ENCODE results near the gene KMT5B.

KMT5B gene

GRCh38 chr11:68257477-68258362, 44.6 kb upstream of the KMT5B start:
- Histone ChIP-seq H2BK120ac (ENCODE audit: low read depth, low read length) (no peak overlapping the region), H2BK5ac (ENCODE audit: low read length) (no peak overlapping the region), H3K9me3 (replicated peaks in 1 of 2; ENCODE audit: control insufficient read depth in 2 of 2, insufficient read depth in 1 of 2, low read depth in 1 of 2, low read length in 2 of 2) (peaks cover 0 to 3% of the 10 kb centered on the region in 2 donors), H3K18ac (ENCODE audit: low read length) (peak overlapping the region; percentile 79), H2BK12ac (ENCODE audit: low read length) (peak overlapping the region; percentile 51), H3K27ac (replicated peaks; ENCODE audit: low read length) (no peak overlapping the region), H3K9ac (ENCODE audit: low read depth, low read length, poor library complexity) (no peak overlapping the region), H3K14ac (ENCODE audit: low read length) (peak overlapping the region; percentile 76), H3K4me3 (ENCODE audit: low read length in 2 of 2) (no peak overlapping the region), H4K8ac (ENCODE audit: low read depth, low read length) (peak overlapping the region; percentile 74), H3K27me3 (ENCODE audit: control insufficient read depth in 3 of 3, insufficient read depth in 3 of 3, low read depth in 1 of 3, low read length in 3 of 3) (peaks cover 0 to 6% (median 2%) of the 10 kb centered on the region in 3 experiments), H4K91ac (ENCODE audit: low read depth, low read length, poor library complexity) (peak overlapping the region; percentile 59), H3K36me3 (replicated peaks in 1 of 2; ENCODE audit: control insufficient read depth in 2 of 2, insufficient read depth in 2 of 2, low read length in 2 of 2) (peaks cover 21 to 24% of the 10 kb centered on the region in 2 donors), H3K4me2 (ENCODE audit: insufficient read depth, low read length, poor library complexity, severe bottlenecking) (no peak overlapping the region), H3K4me1 (ENCODE audit: control insufficient read depth in 2 of 2, insufficient read depth in 1 of 2, low read depth in 1 of 2, low read length in 2 of 2) (peaks cover 8 to 10% of the 10 kb centered on the region in 2 donors), H2AK5ac (ENCODE audit: low read depth, low read length) (peak overlapping the region; percentile 92), H2AFZ (ENCODE audit: low read length) (peak overlapping the region; percentile 91), H2BK15ac (ENCODE audit: low read length) (no peak overlapping the region), H3K23ac (ENCODE audit: low read depth, low read length, poor library complexity) (peak overlapping the region; percentile 34), H3K4ac (ENCODE audit: low read length) (peak overlapping the region; percentile 87), H3K79me1 (ENCODE audit: low read depth, low read length) (no peaks in the 10 kb centered on the region)
- DNase-seq (ENCODE audit: low spot score) = peak; percentile 84
- no CpG with 5 or more reads among the region's 22 CpGs for WGBS, 2 donors (ENCODE audit: extremely low coverage in 2 of 2, insufficient read length in 2 of 2, insufficient replicate concordance in 1 of 2)

GRCh38 chr11:68256331-68256741, 43.2 kb upstream of the KMT5B start:
- Histone ChIP-seq H2BK5ac (ENCODE audit: low read length) (no peak overlapping the region), H3K14ac (ENCODE audit: low read length) (no peak overlapping the region), H2BK15ac (ENCODE audit: low read length) (no peak overlapping the region), H2AFZ (ENCODE audit: low read length) (peak overlapping the region; percentile 91), H3K36me3 (replicated peaks in 1 of 2; ENCODE audit: control insufficient read depth in 2 of 2, insufficient read depth in 2 of 2, low read length in 2 of 2) (peaks cover 9 to 10% of the 10 kb centered on the region in 2 donors), H3K4me1 (ENCODE audit: control insufficient read depth in 2 of 2, insufficient read depth in 1 of 2, low read depth in 1 of 2, low read length in 2 of 2) (peaks cover 8 to 10% of the 10 kb centered on the region in 2 donors), H3K18ac (ENCODE audit: low read length) (peak overlapping the region; percentile 52), H2BK12ac (ENCODE audit: low read length) (no peak overlapping the region), H3K9ac (ENCODE audit: low read depth, low read length, poor library complexity) (peak overlapping the region; percentile 30), H3K9me3 (replicated peaks in 1 of 2; ENCODE audit: control insufficient read depth in 2 of 2, insufficient read depth in 1 of 2, low read depth in 1 of 2, low read length in 2 of 2) (peaks cover 2 to 3% of the 10 kb centered on the region in 2 donors), H3K27ac (replicated peaks; ENCODE audit: low read length) (no peak overlapping the region), H2AK5ac (ENCODE audit: low read depth, low read length) (no peak overlapping the region), H3K23ac (ENCODE audit: low read depth, low read length, poor library complexity) (no peak overlapping the region), H4K8ac (ENCODE audit: low read depth, low read length) (no peak overlapping the region), H2BK120ac (ENCODE audit: low read depth, low read length) (peak overlapping the region; percentile 19), H3K4me2 (ENCODE audit: insufficient read depth, low read length, poor library complexity, severe bottlenecking) (no peak overlapping the region), H3K4me3 (ENCODE audit: low read length in 2 of 2) (no peak overlapping the region), H4K91ac (ENCODE audit: low read depth, low read length, poor library complexity) (no peak overlapping the region), H3K4ac (ENCODE audit: low read length) (no peak overlapping the region), H3K79me1 (ENCODE audit: low read depth, low read length) (no peaks in the 10 kb centered on the region), H3K27me3 (ENCODE audit: control insufficient read depth in 3 of 3, insufficient read depth in 3 of 3, low read depth in 1 of 3, low read length in 3 of 3) (peaks cover 0 to 8% (median 2%) of the 10 kb centered on the region in 3 experiments)
- no peak for DNase-seq (ENCODE audit: low spot score)
- WGBS, 2 donors (ENCODE audit: extremely low coverage in 2 of 2, insufficient read length in 2 of 2, insufficient replicate concordance in 1 of 2) = no CpG with 5 or more reads among the region's 9 CpGs

GRCh38 chr11:68255526-68255925, 42.4 kb upstream of the KMT5B start:
- no peak overlapping the region for H3K27ac ChIP-seq (replicated peaks; ENCODE audit: low read length)
- no peak overlapping the region for H3K18ac ChIP-seq (ENCODE audit: low read length)
- no peak overlapping the region for H2AFZ ChIP-seq (ENCODE audit: low read length)
- no peak overlapping the region for H3K4me2 ChIP-seq (ENCODE audit: insufficient read depth, low read length, poor library complexity, severe bottlenecking)
- H3K79me1 ChIP-seq (ENCODE audit: low read depth, low read length) = no peaks in the 10 kb centered on the region
- no peak overlapping the region for H3K4ac ChIP-seq (ENCODE audit: low read length)
- no CpG with 5 or more reads among the region's 13 CpGs for WGBS, 2 donors (ENCODE audit: extremely low coverage in 2 of 2, insufficient read length in 2 of 2, insufficient replicate concordance in 1 of 2)
- H4K91ac ChIP-seq (ENCODE audit: low read depth, low read length, poor library complexity) = no peak overlapping the region
- peaks cover 2 to 3% of the 10 kb centered on the region in 2 donors for H3K9me3 ChIP-seq (replicated peaks in 1 of 2; ENCODE audit: control insufficient read depth in 2 of 2, insufficient read depth in 1 of 2, low read depth in 1 of 2, low read length in 2 of 2)
- H3K4me1 ChIP-seq (ENCODE audit: control insufficient read depth in 2 of 2, insufficient read depth in 1 of 2, low read depth in 1 of 2, low read length in 2 of 2) = peaks cover 8 to 10% of the 10 kb centered on the region in 2 donors
- DNase-seq (ENCODE audit: low spot score) = no peak
- H3K36me3 ChIP-seq (replicated peaks in 1 of 2; ENCODE audit: control insufficient read depth in 2 of 2, insufficient read depth in 2 of 2, low read length in 2 of 2) = peaks cover 2 to 4% of the 10 kb centered on the region in 2 donors
- H2AK5ac ChIP-seq (ENCODE audit: low read depth, low read length) = no peak overlapping the region
- no peak overlapping the region for H3K4me3 ChIP-seq (ENCODE audit: low read length in 2 of 2)
- no peak overlapping the region for H2BK12ac ChIP-seq (ENCODE audit: low read length)
- no peak overlapping the region for H2BK15ac ChIP-seq (ENCODE audit: low read length)
- peak overlapping the region; percentile 0 for H3K9ac ChIP-seq (ENCODE audit: low read depth, low read length, poor library complexity)
- H3K27me3 ChIP-seq (ENCODE audit: control insufficient read depth in 3 of 3, insufficient read depth in 3 of 3, low read depth in 1 of 3, low read length in 3 of 3) = peaks cover 0 to 8% (median 2%) of the 10 kb centered on the region in 3 experiments
- H2BK5ac ChIP-seq (ENCODE audit: low read length) = no peak overlapping the region
- no peak overlapping the region for H3K14ac ChIP-seq (ENCODE audit: low read length)
- H4K8ac ChIP-seq (ENCODE audit: low read depth, low read length) = no peak overlapping the region
- H2BK120ac ChIP-seq (ENCODE audit: low read depth, low read length) = no peak overlapping the region
- no peak overlapping the region for H3K23ac ChIP-seq (ENCODE audit: low read depth, low read length, poor library complexity)

- peaks cover 2 to 3% of the 10 kb centered on the region in 2 donors for H3K9me3 ChIP-seq (replicated peaks in 1 of 2; ENCODE audit: control insufficient read depth in 2 of 2, insufficient read depth in 1 of 2, low read depth in 1 of 2, low read length in 2 of 2)
- H3K27me3 ChIP-seq (ENCODE audit: control insufficient read depth in 3 of 3, insufficient read depth in 3 of 3, low read depth in 1 of 3, low read length in 3 of 3) = peaks cover 0 to 8% (median 2%) of the 10 kb centered on the region in 3 experiments
- no peak overlapping the region for H4K91ac ChIP-seq (ENCODE audit: low read depth, low read length, poor library complexity)
- no peak overlapping the region for H2BK5ac ChIP-seq (ENCODE audit: low read length)
- WGBS, 2 donors (ENCODE audit: extremely low coverage in 2 of 2, insufficient read length in 2 of 2, insufficient replicate concordance in 1 of 2) = no CpG with 5 or more reads among the region's 14 CpGs
- H3K18ac ChIP-seq (ENCODE audit: low read length) = no peak overlapping the region
- no peak overlapping the region for H2AFZ ChIP-seq (ENCODE audit: low read length)
- H3K4me1 ChIP-seq (ENCODE audit: control insufficient read depth in 2 of 2, insufficient read depth in 1 of 2, low read depth in 1 of 2, low read length in 2 of 2) = peaks cover 8 to 10% of the 10 kb centered on the region in 2 donors
- no peak overlapping the region for H3K4me2 ChIP-seq (ENCODE audit: insufficient read depth, low read length, poor library complexity, severe bottlenecking)
- no peak overlapping the region for H3K9ac ChIP-seq (ENCODE audit: low read depth, low read length, poor library complexity)
- no peak overlapping the region for H3K4me3 ChIP-seq (ENCODE audit: low read length in 2 of 2)
- no peak overlapping the region for H3K23ac ChIP-seq (ENCODE audit: low read depth, low read length, poor library complexity)
- peak overlapping the region; percentile 49 for H3K14ac ChIP-seq (ENCODE audit: low read length)
- H3K27ac ChIP-seq (replicated peaks; ENCODE audit: low read length) = no peak overlapping the region
- H3K79me1 ChIP-seq (ENCODE audit: low read depth, low read length) = no peaks in the 10 kb centered on the region
- peak overlapping the region; percentile 67 for H2BK120ac ChIP-seq (ENCODE audit: low read depth, low read length)
- no peak for DNase-seq (ENCODE audit: low spot score)
- no peak overlapping the region for H2BK15ac ChIP-seq (ENCODE audit: low read length)
- H3K4ac ChIP-seq (ENCODE audit: low read length) = no peak overlapping the region
- peak overlapping the region; percentile 32 for H2AK5ac ChIP-seq (ENCODE audit: low read depth, low read length)
- H4K8ac ChIP-seq (ENCODE audit: low read depth, low read length) = no peak overlapping the region
- no peaks in the 10 kb centered on the region for H3K36me3 ChIP-seq (replicated peaks in 1 of 2; ENCODE audit: control insufficient read depth in 2 of 2, insufficient read depth in 2 of 2, low read length in 2 of 2)
- no peak overlapping the region for H2BK12ac ChIP-seq (ENCODE audit: low read length)
These were observed 41.3 kb upstream of the KMT5B start for GRCh38 chr11:68254421-68254820.

Data from neuronal stem cell (in vitro differentiated cells).